Suprapubic skin (tissue), 3 donors: ENCODE results near the gene KIDINS220.

Source experiments
- POLR2AphosphoS5 ChIP-seq, 3 donors: sonication (generic); formaldehyde crosslinking; IDR thresholded peaks; one replicate each; pipeline ENCODE4 v1.6.1; 2017; ENCODE audit warnings: antibody characterized with exemption in 3 of 3
- TF ChIP-seq, protein P1 (sequence below), 2 donors: fragments of 200-600 bp in 1 of 2; fragments of 450-650 bp in 1 of 2; sonication (generic) in 1 of 2; IDR thresholded peaks; one replicate each; pipeline ENCODE4 v1.5.1; 2016 to 2019; ENCODE audit warnings: antibody characterized with exemption in 2 of 2, mild to moderate bottlenecking in 1 of 2, moderate library complexity in 1 of 2

- TF ChIP-seq, protein P1, sequence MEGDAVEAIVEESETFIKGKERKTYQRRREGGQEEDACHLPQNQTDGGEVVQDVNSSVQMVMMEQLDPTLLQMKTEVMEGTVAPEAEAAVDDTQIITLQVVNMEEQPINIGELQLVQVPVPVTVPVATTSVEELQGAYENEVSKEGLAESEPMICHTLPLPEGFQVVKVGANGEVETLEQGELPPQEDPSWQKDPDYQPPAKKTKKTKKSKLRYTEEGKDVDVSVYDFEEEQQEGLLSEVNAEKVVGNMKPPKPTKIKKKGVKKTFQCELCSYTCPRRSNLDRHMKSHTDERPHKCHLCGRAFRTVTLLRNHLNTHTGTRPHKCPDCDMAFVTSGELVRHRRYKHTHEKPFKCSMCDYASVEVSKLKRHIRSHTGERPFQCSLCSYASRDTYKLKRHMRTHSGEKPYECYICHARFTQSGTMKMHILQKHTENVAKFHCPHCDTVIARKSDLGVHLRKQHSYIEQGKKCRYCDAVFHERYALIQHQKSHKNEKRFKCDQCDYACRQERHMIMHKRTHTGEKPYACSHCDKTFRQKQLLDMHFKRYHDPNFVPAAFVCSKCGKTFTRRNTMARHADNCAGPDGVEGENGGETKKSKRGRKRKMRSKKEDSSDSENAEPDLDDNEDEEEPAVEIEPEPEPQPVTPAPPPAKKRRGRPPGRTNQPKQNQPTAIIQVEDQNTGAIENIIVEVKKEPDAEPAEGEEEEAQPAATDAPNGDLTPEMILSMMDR (IDR thresholded peaks at IDR 0.05): no peak
- no peak for TF ChIP-seq POLR2AphosphoS5 (IDR thresholded peaks at IDR 0.05)
Observed at GRCh38 chr2:8840475-8841091, 3.2 kb upstream of the KIDINS220 start.
